ENCODE data around the gene MRGPRX2. TPM values are rescaled to one million over a fixed set of nuclear protein-coding genes. Genes with fewer than 3 reads are reported as not detected.

The MRGPRX2 gene
- total RNA-seq, 4 donors from 2014 or later, result not detected

- H3K27ac ChIP-seq, result no peak overlapping the region
- no peaks in the 10 kb centered on the region for H3K9me3 ChIP-seq
- no peaks in the 10 kb centered on the region for H3K36me3 ChIP-seq
- no peak for DNase-seq
- H3K27me3 ChIP-seq, result no peaks in the 10 kb centered on the region
- TF ChIP-seq POLR2A (IDR thresholded peaks at IDR 0.05), result no peak
- TF ChIP-seq, protein P1, sequence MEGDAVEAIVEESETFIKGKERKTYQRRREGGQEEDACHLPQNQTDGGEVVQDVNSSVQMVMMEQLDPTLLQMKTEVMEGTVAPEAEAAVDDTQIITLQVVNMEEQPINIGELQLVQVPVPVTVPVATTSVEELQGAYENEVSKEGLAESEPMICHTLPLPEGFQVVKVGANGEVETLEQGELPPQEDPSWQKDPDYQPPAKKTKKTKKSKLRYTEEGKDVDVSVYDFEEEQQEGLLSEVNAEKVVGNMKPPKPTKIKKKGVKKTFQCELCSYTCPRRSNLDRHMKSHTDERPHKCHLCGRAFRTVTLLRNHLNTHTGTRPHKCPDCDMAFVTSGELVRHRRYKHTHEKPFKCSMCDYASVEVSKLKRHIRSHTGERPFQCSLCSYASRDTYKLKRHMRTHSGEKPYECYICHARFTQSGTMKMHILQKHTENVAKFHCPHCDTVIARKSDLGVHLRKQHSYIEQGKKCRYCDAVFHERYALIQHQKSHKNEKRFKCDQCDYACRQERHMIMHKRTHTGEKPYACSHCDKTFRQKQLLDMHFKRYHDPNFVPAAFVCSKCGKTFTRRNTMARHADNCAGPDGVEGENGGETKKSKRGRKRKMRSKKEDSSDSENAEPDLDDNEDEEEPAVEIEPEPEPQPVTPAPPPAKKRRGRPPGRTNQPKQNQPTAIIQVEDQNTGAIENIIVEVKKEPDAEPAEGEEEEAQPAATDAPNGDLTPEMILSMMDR (IDR thresholded peaks at IDR 0.05), result no peak
- H3K4me1 ChIP-seq, result no peaks in the 10 kb centered on the region
- H3K4me3 ChIP-seq, result no peak overlapping the region
Measured at GRCh38 chr11:19053909-19054308, 6.6 kb downstream of the MRGPRX2 start.

GRCh38 chr11:19050281-19050680 is 10.2 kb downstream of the MRGPRX2 start:
- DNase-seq, result no peak
- Histone ChIP-seq H3K27ac (no peak overlapping the region), H3K27me3 (no peaks in the 10 kb centered on the region), H3K4me3 (no peak overlapping the region), H3K9me3 (no peaks in the 10 kb centered on the region), H3K4me1 (no peaks in the 10 kb centered on the region), H3K36me3 (no peaks in the 10 kb centered on the region)
- TF ChIP-seq, protein P1 (IDR thresholded peaks at IDR 0.05), result no peak
- TF ChIP-seq POLR2A (IDR thresholded peaks at IDR 0.05), result no peak

- H3K27ac ChIP-seq, result no peak overlapping the region
- H3K4me3 ChIP-seq, result no peak overlapping the region
- H3K9me3 ChIP-seq, result no peaks in the 10 kb centered on the region
- H3K36me3 ChIP-seq, result no peaks in the 10 kb centered on the region
- no peaks in the 10 kb centered on the region for H3K27me3 ChIP-seq
- no peak for DNase-seq
- TF ChIP-seq, protein P1 (IDR thresholded peaks at IDR 0.05), result no peak
- no peak for TF ChIP-seq POLR2A (IDR thresholded peaks at IDR 0.05)
- H3K4me1 ChIP-seq, result no peaks in the 10 kb centered on the region
Measured at GRCh38 chr11:19049351-19049750, 11.2 kb downstream of the MRGPRX2 start.

DNA sequence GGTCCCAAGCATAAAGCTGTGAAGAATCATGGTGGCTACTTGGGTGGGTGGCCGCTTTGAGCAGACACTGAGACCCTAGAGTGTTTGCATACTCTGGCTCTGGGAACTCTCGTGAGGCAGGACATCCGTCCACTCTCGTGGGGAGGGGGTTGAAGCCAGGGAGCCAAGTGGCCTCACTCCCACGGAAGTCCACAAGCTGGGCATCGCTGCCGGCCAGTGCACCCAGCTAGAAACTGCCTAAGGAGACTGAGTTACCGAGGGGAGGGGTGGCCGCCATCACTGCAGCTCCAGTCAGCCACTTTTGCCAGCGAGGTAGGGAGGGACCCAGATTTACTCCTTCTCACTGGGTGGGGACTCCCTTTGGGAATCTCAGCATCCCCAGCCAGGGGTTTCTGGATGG is 20.5 kb downstream of the MRGPRX2 start:
- no peak for DNase-seq
- TF ChIP-seq, protein P1 (IDR thresholded peaks at IDR 0.05), result no peak
- no peak for TF ChIP-seq POLR2A (IDR thresholded peaks at IDR 0.05)
- H3K27ac ChIP-seq, result no peak overlapping the region

GRCh38 chr11:19039409-19039808 is 21.1 kb downstream of the MRGPRX2 start:
- no peak for DNase-seq
- Histone ChIP-seq H3K9me3 (no peaks in the 10 kb centered on the region), H3K36me3 (no peaks in the 10 kb centered on the region), H3K27ac (no peak overlapping the region), H3K4me1 (no peaks in the 10 kb centered on the region), H3K4me3 (no peak overlapping the region), H3K27me3 (no peaks in the 10 kb centered on the region)
- TF ChIP-seq POLR2A (IDR thresholded peaks at IDR 0.05), result no peak
- TF ChIP-seq, protein P1 (IDR thresholded peaks at IDR 0.05), result no peak

More for the DNA sequence above, 20.5 kb downstream of the MRGPRX2 start:
- H3K4me3 ChIP-seq, result no peak overlapping the region
- no peaks in the 10 kb centered on the region for H3K36me3 ChIP-seq
- no peaks in the 10 kb centered on the region for H3K9me3 ChIP-seq
- H3K27me3 ChIP-seq, result no peaks in the 10 kb centered on the region
- no peaks in the 10 kb centered on the region for H3K4me1 ChIP-seq

- no peaks in the 10 kb centered on the region for H3K4me1 ChIP-seq
- no peak for DNase-seq
Measured at GRCh38 chr11:19032990-19033389, 27.5 kb downstream of the MRGPRX2 start.

More at GRCh38 chr11:19032990-19033389, 27.5 kb downstream of the MRGPRX2 start:
- Histone ChIP-seq H3K9me3 (no peaks in the 10 kb centered on the region), H3K27me3 (no peaks in the 10 kb centered on the region), H3K4me3 (no peak overlapping the region), H3K27ac (no peak overlapping the region), H3K36me3 (no peaks in the 10 kb centered on the region)
- TF ChIP-seq POLR2A (IDR thresholded peaks at IDR 0.05), result no peak
